ENCODE measurements around the gene RGS6.
"Not testable (repeated sequence)": the region's sequence is repeated elsewhere in the genome, so short reads cannot be mapped to it uniquely, and the experiment has no call there.

The RGS6 gene

DNA sequence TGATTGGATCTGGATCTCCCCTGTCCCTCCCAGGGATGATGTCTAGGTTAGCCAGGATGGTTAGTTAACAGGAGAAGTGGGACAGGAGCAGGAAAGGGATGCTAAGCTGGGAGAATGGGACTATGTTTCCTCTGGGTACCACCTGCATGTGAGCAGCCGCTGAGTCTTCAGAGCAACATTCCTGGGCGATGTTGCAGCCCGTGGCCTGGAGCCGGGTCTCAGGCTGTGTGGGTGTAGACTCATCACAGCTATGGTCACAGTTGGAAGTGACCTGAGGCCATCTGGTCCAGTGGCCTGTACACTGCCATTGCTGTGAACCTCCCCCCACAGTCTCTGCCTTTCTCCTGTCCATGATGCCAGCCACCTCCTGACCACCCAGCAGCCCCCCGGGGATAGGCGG lies 539.1 kb downstream of the RGS6 start:
- Histone ChIP-seq H3K14ac (ENCODE audit: low read length in 2 of 2) (no peak overlapping the region), H2BK12ac (ENCODE audit: low read length in 2 of 2) (no peak overlapping the region), H4K91ac (ENCODE audit: low read length) (no peak overlapping the region), H3K36me3 (ENCODE audit: control insufficient read depth in 1 of 2, insufficient read depth in 2 of 2, low read depth in 1 of 2, low read length in 2 of 2) (no peaks in the 10 kb centered on the region), H3K4me1 (ENCODE audit: control insufficient read depth, insufficient read depth, low read depth, low read length) (peaks cover 6% of the 10 kb centered on the region), H3K4ac (ENCODE audit: low read depth in 1 of 2, low read length in 2 of 2) (no peak overlapping the region), H3K9me3 (ENCODE audit: control insufficient read depth, low read length) (peaks cover 3% of the 10 kb centered on the region), H3K23ac (ENCODE audit: low read length in 2 of 2) (no peak overlapping the region), H2BK120ac (ENCODE audit: low read depth, low read length) (no peak overlapping the region), H3K9ac (ENCODE audit: low read length) (no peak overlapping the region), H2AK5ac (ENCODE audit: low read length, severe bottlenecking) (no peak overlapping the region), H3K79me1 (replicated peaks; ENCODE audit: low read length, poor library complexity, severe bottlenecking) (no peaks in the 10 kb centered on the region), H3K27me3 (ENCODE audit: control insufficient read depth in 1 of 2, insufficient read depth in 1 of 2, low read length in 2 of 2) (peaks cover 0 to 6% of the 10 kb centered on the region in 2 experiments), H2AFZ (ENCODE audit: low read depth, low read length) (no peak overlapping the region), H3K4me2 (ENCODE audit: low read length, poor library complexity, severe bottlenecking) (no peak overlapping the region), H2BK5ac (ENCODE audit: low read depth, low read length, poor library complexity, severe bottlenecking) (no peak overlapping the region), H2BK15ac (ENCODE audit: low read depth, poor library complexity, severe bottlenecking) (no peak overlapping the region), H3K27ac (ENCODE audit: low read length, poor library complexity, severe bottlenecking) (no peak overlapping the region), H3K4me3 (ENCODE audit: insufficient read depth in 1 of 2, low read depth in 1 of 2, low read length in 2 of 2) (no peak overlapping the region), H3K18ac (ENCODE audit: low read depth in 1 of 2, low read length in 2 of 2) (no peak overlapping the region), H4K8ac (ENCODE audit: low read length) (no peak overlapping the region)
- no peak for DNase-seq
- 71% methylated on average over 4 of the region's 6 CpGs for WGBS

DNA sequence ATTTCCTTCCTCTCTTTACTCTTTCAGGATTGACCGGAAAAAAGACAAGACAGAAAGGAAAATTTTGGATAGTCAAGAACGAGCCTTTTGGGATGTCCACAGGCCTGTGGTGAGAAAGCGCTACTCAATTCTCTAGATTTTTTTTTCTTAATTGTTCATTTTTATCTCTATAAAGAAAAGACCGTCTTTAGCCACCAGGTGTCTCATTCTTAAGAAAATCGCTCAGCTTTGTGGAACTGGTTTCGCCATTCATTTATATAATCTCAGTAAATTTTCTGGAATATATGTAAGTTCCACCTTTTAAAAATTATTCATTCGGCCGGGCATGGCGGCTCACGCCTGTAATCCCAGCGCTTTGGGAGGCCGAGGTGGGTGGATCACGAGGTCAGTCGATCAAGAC lies 540.6 kb downstream of the RGS6 start:
- H3K23ac ChIP-seq (ENCODE audit: low read length in 2 of 2) = no peak overlapping the region
- H3K9me3 ChIP-seq (ENCODE audit: control insufficient read depth, low read length) = no peaks in the 10 kb centered on the region
- H3K4me3 ChIP-seq (ENCODE audit: insufficient read depth in 1 of 2, low read depth in 1 of 2, low read length in 2 of 2) = no peak overlapping the region
- no peak overlapping the region for H2BK12ac ChIP-seq (ENCODE audit: low read length in 2 of 2)
- H3K14ac ChIP-seq (ENCODE audit: low read length in 2 of 2) = no peak overlapping the region
- no peak overlapping the region for H3K9ac ChIP-seq (ENCODE audit: low read length)
- H3K4me2 ChIP-seq (ENCODE audit: low read length, poor library complexity, severe bottlenecking) = no peak overlapping the region
- no peak overlapping the region for H2AFZ ChIP-seq (ENCODE audit: low read depth, low read length)
- H2BK15ac ChIP-seq (ENCODE audit: low read depth, poor library complexity, severe bottlenecking) = no peak overlapping the region
- no peak overlapping the region for H3K4ac ChIP-seq (ENCODE audit: low read depth in 1 of 2, low read length in 2 of 2)
- no peak overlapping the region for H2AK5ac ChIP-seq (ENCODE audit: low read length, severe bottlenecking)
- no peak overlapping the region for H4K8ac ChIP-seq (ENCODE audit: low read length)
- H3K27me3 ChIP-seq (ENCODE audit: control insufficient read depth in 1 of 2, insufficient read depth in 1 of 2, low read length in 2 of 2) = peaks cover 0 to 6% of the 10 kb centered on the region in 2 experiments
- H3K18ac ChIP-seq (ENCODE audit: low read depth in 1 of 2, low read length in 2 of 2) = no peak overlapping the region
- H2BK120ac ChIP-seq (ENCODE audit: low read depth, low read length) = no peak overlapping the region
- WGBS = 93% methylated on average over 12 of the region's 14 CpGs
- H2BK5ac ChIP-seq (ENCODE audit: low read depth, low read length, poor library complexity, severe bottlenecking) = no peak overlapping the region
- no peaks in the 10 kb centered on the region for H3K36me3 ChIP-seq (ENCODE audit: control insufficient read depth in 1 of 2, insufficient read depth in 2 of 2, low read depth in 1 of 2, low read length in 2 of 2)
- H4K91ac ChIP-seq (ENCODE audit: low read length) = no peak overlapping the region
- no peak for DNase-seq
- no peak overlapping the region for H3K27ac ChIP-seq (ENCODE audit: low read length, poor library complexity, severe bottlenecking)
- peaks cover 11% of the 10 kb centered on the region for H3K4me1 ChIP-seq (ENCODE audit: control insufficient read depth, insufficient read depth, low read depth, low read length)
- H3K79me1 ChIP-seq (replicated peaks; ENCODE audit: low read length, poor library complexity, severe bottlenecking) = no peaks in the 10 kb centered on the region

DNA sequence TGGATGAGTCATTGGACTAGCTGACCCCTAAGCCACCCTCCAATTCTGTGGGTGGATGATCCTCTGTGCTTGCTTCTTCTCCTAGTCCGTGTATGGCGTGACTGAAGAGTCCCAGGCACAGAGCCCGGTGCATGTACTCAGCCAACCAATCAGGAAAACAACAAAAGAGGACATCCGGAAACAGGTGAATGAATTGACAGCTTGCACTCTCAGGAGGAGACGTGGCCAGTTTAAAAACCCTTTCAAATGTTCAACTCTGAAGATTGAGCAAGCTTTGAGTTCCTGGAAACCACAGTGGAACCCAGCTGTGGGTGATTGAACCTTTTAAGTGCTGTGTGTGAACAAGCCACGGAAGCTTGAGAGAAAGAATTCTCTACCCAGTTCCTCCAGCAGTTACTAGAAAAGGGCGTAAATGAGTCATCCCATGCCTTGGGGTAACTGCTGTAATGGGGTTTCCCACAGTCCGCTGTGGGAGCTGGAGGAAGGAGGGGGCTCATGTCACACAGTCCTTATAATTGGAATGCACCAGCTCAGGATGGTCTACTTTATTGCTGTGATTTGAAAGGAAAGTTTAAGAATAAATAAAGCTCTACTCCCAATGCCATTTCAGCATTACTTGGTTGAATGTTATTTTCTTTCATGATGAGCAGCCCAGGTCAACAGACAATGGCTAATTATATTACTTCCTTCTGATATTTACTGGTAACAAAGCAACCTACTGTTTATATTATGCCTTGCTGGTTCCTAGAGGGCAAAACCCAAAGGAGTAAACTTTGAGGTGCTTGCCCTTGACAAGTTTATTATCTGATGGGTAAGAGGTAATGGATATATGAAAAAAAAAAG lies 544.6 kb downstream of the RGS6 start:
- no peaks in the 10 kb centered on the region for H3K36me3 ChIP-seq (ENCODE audit: control insufficient read depth in 1 of 2, insufficient read depth in 2 of 2, low read depth in 1 of 2, low read length in 2 of 2)
- peak overlapping the region; percentile 53 for H3K27ac ChIP-seq (ENCODE audit: low read length, poor library complexity, severe bottlenecking)
- H3K4ac ChIP-seq (ENCODE audit: low read depth in 1 of 2, low read length in 2 of 2) = no peak overlapping the region
- H2BK5ac ChIP-seq (ENCODE audit: low read depth, low read length, poor library complexity, severe bottlenecking) = no peak overlapping the region
- DNase-seq = peak; percentile 86
- H3K4me1 ChIP-seq (ENCODE audit: control insufficient read depth, insufficient read depth, low read depth, low read length) = peaks cover 16% of the 10 kb centered on the region
- 57% methylated on average over 8 of the region's 8 CpGs for WGBS
- no peak overlapping the region for H2BK12ac ChIP-seq (ENCODE audit: low read length in 2 of 2)
- H3K4me2 ChIP-seq (ENCODE audit: low read length, poor library complexity, severe bottlenecking) = peak overlapping the region; percentile 60
- H3K79me1 ChIP-seq (replicated peaks; ENCODE audit: low read length, poor library complexity, severe bottlenecking) = no peaks in the 10 kb centered on the region
- no peaks in the 10 kb centered on the region for H3K9me3 ChIP-seq (ENCODE audit: control insufficient read depth, low read length)
- no peak overlapping the region for H3K9ac ChIP-seq (ENCODE audit: low read length)
- no peak overlapping the region for H4K91ac ChIP-seq (ENCODE audit: low read length)
- no peak overlapping the region for H3K23ac ChIP-seq (ENCODE audit: low read length in 2 of 2)
- H2AFZ ChIP-seq (ENCODE audit: low read depth, low read length) = no peak overlapping the region
- H3K18ac ChIP-seq (ENCODE audit: low read depth in 1 of 2, low read length in 2 of 2) = no peak overlapping the region
- no peak overlapping the region for H3K4me3 ChIP-seq (ENCODE audit: insufficient read depth in 1 of 2, low read depth in 1 of 2, low read length in 2 of 2)
- H3K14ac ChIP-seq (ENCODE audit: low read length in 2 of 2) = no peak overlapping the region
- H2BK120ac ChIP-seq (ENCODE audit: low read depth, low read length) = no peak overlapping the region
- no peak overlapping the region for H4K8ac ChIP-seq (ENCODE audit: low read length)
- no peak overlapping the region for H2BK15ac ChIP-seq (ENCODE audit: low read depth, poor library complexity, severe bottlenecking)
- peaks cover 9 to 32% of the 10 kb centered on the region in 2 experiments for H3K27me3 ChIP-seq (ENCODE audit: control insufficient read depth in 1 of 2, insufficient read depth in 1 of 2, low read length in 2 of 2)
- no peak overlapping the region for H2AK5ac ChIP-seq (ENCODE audit: low read length, severe bottlenecking)

DNA sequence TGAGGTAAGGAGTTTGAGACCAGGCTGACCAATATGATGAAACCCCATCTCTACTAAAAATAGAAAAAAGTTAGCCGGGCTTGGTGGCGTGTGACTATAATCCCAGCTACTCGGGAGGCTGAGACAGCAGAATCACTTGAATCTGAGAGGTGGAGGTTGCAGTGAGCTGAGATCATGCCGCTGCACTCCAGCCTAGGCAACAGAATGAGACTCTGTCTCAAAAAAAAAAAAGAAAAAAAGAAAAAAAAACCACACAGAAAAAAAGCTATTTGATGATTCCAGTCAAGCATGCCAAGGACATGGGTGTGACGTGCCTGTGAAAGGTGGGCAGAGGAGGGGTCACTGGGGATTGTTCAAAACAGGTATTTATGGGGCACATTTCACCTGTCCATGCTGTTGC lies 545.3 kb downstream of the RGS6 start:
- H3K4me2 ChIP-seq (ENCODE audit: low read length, poor library complexity, severe bottlenecking); H3K4ac ChIP-seq (ENCODE audit: low read depth in 1 of 2, low read length in 2 of 2); H2AK5ac ChIP-seq (ENCODE audit: low read length, severe bottlenecking); H3K9ac ChIP-seq (ENCODE audit: low read length); H3K27ac ChIP-seq (ENCODE audit: low read length, poor library complexity, severe bottlenecking); H3K4me3 ChIP-seq (ENCODE audit: insufficient read depth in 1 of 2, low read depth in 1 of 2, low read length in 2 of 2); H4K8ac ChIP-seq (ENCODE audit: low read length); H2BK15ac ChIP-seq (ENCODE audit: low read depth, poor library complexity, severe bottlenecking); H3K36me3 ChIP-seq (ENCODE audit: control insufficient read depth in 1 of 2, insufficient read depth in 2 of 2, low read depth in 1 of 2, low read length in 2 of 2); H3K18ac ChIP-seq (ENCODE audit: low read depth in 1 of 2, low read length in 2 of 2); H3K79me1 ChIP-seq (replicated peaks; ENCODE audit: low read length, poor library complexity, severe bottlenecking); H2BK12ac ChIP-seq (ENCODE audit: low read length in 2 of 2); H2BK5ac ChIP-seq (ENCODE audit: low read depth, low read length, poor library complexity, severe bottlenecking); H3K14ac ChIP-seq (ENCODE audit: low read length in 2 of 2); H3K9me3 ChIP-seq (ENCODE audit: control insufficient read depth, low read length); H4K91ac ChIP-seq (ENCODE audit: low read length); H2AFZ ChIP-seq (ENCODE audit: low read depth, low read length); H2BK120ac ChIP-seq (ENCODE audit: low read depth, low read length); H3K23ac ChIP-seq (ENCODE audit: low read length in 2 of 2): not testable (repeated sequence)
- Histone ChIP-seq H3K27me3 (ENCODE audit: control insufficient read depth in 1 of 2, insufficient read depth in 1 of 2, low read length in 2 of 2) (peaks cover 13 to 38% of the 10 kb centered on the region in 2 experiments), H3K4me1 (ENCODE audit: control insufficient read depth, insufficient read depth, low read depth, low read length) (peaks cover 16% of the 10 kb centered on the region)
- 96% methylated on average over 4 of the region's 5 CpGs for WGBS
- DNase-seq = peak; percentile 11
